ENCODE measurements around the gene CALN1.

The CALN1 gene

DNA sequence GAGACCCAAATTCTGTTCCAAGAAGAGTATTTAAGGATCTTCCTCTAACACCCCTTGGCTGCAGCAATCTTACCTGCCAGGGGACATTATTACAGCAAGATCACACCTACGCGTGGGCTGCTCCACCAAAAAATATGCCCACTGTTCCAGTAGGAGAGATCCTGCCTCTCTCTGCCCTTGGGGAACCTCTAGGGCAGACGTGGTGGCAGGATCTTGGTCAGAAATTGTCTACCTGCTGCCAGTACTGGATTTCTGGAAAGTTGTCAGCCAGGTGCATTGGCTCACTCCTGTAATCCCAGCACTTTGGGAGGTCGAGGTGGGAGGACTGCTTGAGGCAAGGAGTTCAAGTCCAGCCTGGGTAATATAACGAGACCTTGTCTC, 259.0 kb downstream of the CALN1 start:
- no peak overlapping the region for H3K27ac ChIP-seq
- TF ChIP-seq ZFX (IDR thresholded peaks at IDR 0.05; ENCODE audit: borderline replicate concordance) (no peak), CTCF (IDR thresholded peaks at IDR 0.05) (no peak)

GRCh38 chr7:72152161-72153131, 259.7 kb downstream of the CALN1 start:
- TF ChIP-seq CTCF (IDR thresholded peaks at IDR 0.05) (no peak), ZFX (IDR thresholded peaks at IDR 0.05; ENCODE audit: borderline replicate concordance) (no peak)
- no peak overlapping the region for H3K27ac ChIP-seq

DNA sequence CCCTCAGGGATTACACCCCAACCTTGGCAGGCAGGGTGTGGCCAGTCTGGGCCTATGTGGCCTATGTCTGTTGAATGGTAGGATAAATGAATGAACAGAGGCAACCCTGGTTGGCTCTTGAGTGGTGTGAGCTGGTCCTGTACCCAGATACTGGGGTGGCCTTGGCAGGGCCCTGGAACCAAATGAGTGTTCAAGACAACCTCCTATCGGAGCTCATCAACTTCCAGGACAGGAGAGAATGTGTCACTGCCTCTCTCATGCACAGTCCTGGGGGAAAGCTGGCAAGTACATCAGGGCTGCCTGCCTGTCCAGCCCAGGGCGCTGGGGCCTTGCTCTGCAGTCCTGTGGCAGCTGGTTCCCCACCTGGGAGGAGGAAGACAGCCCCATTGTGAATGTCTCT, 271.6 kb downstream of the CALN1 start:
- H3K27ac ChIP-seq, result no peak overlapping the region
- TF ChIP-seq ZFX (IDR thresholded peaks at IDR 0.05; ENCODE audit: borderline replicate concordance) (no peak), CTCF (IDR thresholded peaks at IDR 0.05) (no peak)

DNA sequence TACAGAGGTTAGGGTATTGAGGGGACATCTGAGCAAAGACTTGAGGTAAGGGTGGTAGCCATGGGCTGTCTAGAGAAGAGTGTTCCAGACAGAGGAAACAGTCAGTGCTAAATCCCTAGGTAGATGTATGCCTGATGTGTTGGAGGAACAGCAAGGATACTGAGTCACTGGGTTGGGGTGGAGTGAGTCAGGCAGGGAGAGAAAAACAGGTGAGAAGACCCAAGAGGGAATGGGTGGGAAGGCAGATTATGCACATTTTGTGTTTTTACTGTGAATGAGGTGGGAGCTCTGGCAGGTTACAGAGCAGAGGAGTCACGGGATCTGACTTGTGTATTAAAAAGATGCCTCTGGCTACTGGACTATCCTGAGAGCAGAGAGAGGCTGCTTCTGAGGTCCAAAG, 285.0 kb downstream of the CALN1 start:
- TF ChIP-seq CTCF (IDR thresholded peaks at IDR 0.05) (no peak), ZFX (IDR thresholded peaks at IDR 0.05; ENCODE audit: borderline replicate concordance) (no peak)
- no peak overlapping the region for H3K27ac ChIP-seq

DNA sequence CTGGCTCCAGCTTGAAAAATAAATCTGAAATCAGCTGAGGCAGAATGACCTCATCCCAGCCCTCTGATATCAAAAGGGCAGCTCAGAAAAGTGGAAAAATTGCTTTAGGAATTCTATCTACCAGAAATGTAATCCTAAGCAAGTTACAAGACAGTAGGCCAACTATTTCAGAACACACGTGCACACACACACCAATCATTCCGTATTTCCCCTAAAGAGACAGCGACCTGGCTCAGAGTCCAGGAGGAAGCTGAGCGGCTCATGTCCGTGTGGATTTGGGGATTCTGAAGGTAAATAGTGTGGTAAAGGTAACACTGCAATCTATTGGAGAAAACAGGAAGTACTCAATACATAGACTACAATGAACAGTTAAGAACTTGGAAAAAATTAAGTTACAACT, 288.2 kb downstream of the CALN1 start:
- no peak for TF ChIP-seq ZFX (IDR thresholded peaks at IDR 0.05; ENCODE audit: borderline replicate concordance)
- TF ChIP-seq CTCF (IDR thresholded peaks at IDR 0.05), result no peak

GRCh38 chr7:72118366-72118765, 293.8 kb downstream of the CALN1 start:
- no peak for TF ChIP-seq CTCF (IDR thresholded peaks at IDR 0.05)
- no peak for TF ChIP-seq ZFX (IDR thresholded peaks at IDR 0.05; ENCODE audit: borderline replicate concordance)

More for the DNA sequence above, 288.2 kb downstream of the CALN1 start:
- H3K27ac ChIP-seq, result no peak overlapping the region

DNA sequence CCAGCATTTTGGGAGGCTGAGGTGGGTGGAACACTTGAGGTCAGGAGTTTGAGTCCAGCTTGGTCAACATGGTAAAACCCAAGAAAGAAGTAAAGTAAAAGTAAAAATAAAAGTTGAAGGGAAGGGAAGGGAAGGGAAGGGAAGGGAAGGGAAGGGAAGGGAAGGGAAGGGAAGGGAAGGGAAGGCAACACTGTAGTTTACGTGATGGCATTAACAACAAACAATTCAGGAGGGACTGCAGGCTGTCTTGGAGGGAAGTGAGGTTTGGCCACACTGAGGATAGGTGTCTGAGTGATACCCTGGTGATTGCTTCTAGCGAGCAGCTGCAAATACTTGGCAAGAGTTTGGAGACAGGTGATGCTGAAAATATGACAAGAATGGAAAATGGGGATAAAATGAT, 298.0 kb downstream of the CALN1 start:
- TF ChIP-seq CTCF (IDR thresholded peaks at IDR 0.05) (no peak), ZFX (IDR thresholded peaks at IDR 0.05; ENCODE audit: borderline replicate concordance) (no peak)
- no peak overlapping the region for H3K27ac ChIP-seq

More at GRCh38 chr7:72118366-72118765, 293.8 kb downstream of the CALN1 start:
- H3K27ac ChIP-seq, result no peak overlapping the region

All from 22Rv1 (cell line).